ENCODE data around the gene RFPL3. TPM values are rescaled to one million over a fixed set of nuclear protein-coding genes. Genes with fewer than 3 reads are reported as not detected.
A peak's percentile ranks its signal among the peaks of the same experiment; 100 is the strongest.

RFPL3 gene
- total RNA-seq, 1 donor from 2014 or later = not detected

GRCh38 chr22:32318361-32318760 lies 39.3 kb upstream of the RFPL3 start:
- H3K4me3 ChIP-seq (ENCODE audit: insufficient read depth, low read depth, low read length) = no peak overlapping the region
- H3K36me3 ChIP-seq (ENCODE audit: insufficient read depth, low read length) = no peaks in the 10 kb centered on the region
- no peaks in the 10 kb centered on the region for H3K79me2 ChIP-seq (ENCODE audit: insufficient read depth, low read length)
- no peak overlapping the region for H3K27ac Mint-ChIP-seq (ENCODE audit: unreplicated experiment)
- TF ChIP-seq EZH2 (IDR thresholded peaks at IDR 0.05; ENCODE audit: insufficient read depth, low read length) = no peak
- H3K36me3 Mint-ChIP-seq (ENCODE audit: low read depth, unreplicated experiment) = no peaks in the 10 kb centered on the region
- H4K20me1 ChIP-seq (ENCODE audit: insufficient read depth, low read length) = no peaks in the 10 kb centered on the region
- no peaks in the 10 kb centered on the region for H3K4me1 Mint-ChIP-seq (ENCODE audit: low read depth, unreplicated experiment)
- no peak overlapping the region for H2AFZ ChIP-seq (ENCODE audit: low read depth, low read length)
- H3K4me2 ChIP-seq (ENCODE audit: low read length) = no peak overlapping the region
- H3K9me3 Mint-ChIP-seq (ENCODE audit: unreplicated experiment) = peaks cover 6% of the 10 kb centered on the region
- H3K9me3 ChIP-seq (ENCODE audit: insufficient read depth, low read depth, low read length) = no peaks in the 10 kb centered on the region
- H3K27me3 ChIP-seq (ENCODE audit: insufficient read depth, low read length) = no peaks in the 10 kb centered on the region
- H3K4me1 ChIP-seq (ENCODE audit: insufficient read depth, low read length) = no peaks in the 10 kb centered on the region
- H3K27me3 Mint-ChIP-seq (ENCODE audit: low read depth, unreplicated experiment) = peaks cover 21% of the 10 kb centered on the region
- no peak overlapping the region for H3K9ac ChIP-seq (ENCODE audit: low read length)
- DNase-seq (ENCODE audit: low read depth) = no peak
- H3K4me3 Mint-ChIP-seq (ENCODE audit: unreplicated experiment) = no peak overlapping the region
- H3K27ac ChIP-seq (ENCODE audit: low read depth, low read length) = no peak overlapping the region
- no peak for FAIRE-seq

DNA sequence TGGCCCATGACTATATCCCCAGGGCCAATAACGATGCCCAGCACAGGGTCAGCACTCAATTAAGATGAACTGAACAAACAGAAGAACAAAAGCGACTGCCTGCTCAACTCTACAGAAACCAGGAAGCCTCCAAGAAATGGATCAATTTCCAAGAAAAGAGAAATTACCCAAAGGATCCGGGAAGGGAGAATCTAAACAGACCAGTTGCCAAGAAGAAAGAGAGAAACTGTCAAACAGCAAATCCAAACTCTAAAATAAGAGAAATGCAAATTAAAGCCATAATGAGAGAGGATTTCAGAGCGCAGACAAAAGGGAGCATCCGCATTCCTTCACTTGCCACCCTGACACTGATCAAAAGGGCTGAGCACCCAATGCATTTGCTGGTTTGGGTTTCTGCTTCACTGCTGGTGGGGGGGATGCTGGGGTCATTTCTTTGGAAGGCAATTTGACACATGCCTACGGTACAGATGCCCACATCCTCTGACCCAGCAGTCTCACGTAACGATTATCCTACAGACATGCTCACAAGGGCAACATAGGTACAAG lies 37.7 kb upstream of the RFPL3 start:
- H3K4me1 ChIP-seq (ENCODE audit: insufficient read depth, low read length) = no peaks in the 10 kb centered on the region
- no peaks in the 10 kb centered on the region for H3K4me1 Mint-ChIP-seq (ENCODE audit: low read depth, unreplicated experiment)
- no peak overlapping the region for H3K9ac ChIP-seq (ENCODE audit: low read length)
- H3K9me3 Mint-ChIP-seq (ENCODE audit: unreplicated experiment) = peaks cover 6% of the 10 kb centered on the region
- H2AFZ ChIP-seq (ENCODE audit: low read depth, low read length) = no peak overlapping the region
- H3K9me3 ChIP-seq (ENCODE audit: insufficient read depth, low read depth, low read length) = no peaks in the 10 kb centered on the region
- peaks cover 23% of the 10 kb centered on the region for H3K27me3 Mint-ChIP-seq (ENCODE audit: low read depth, unreplicated experiment)
- no peak for DNase-seq (ENCODE audit: low read depth)
- no peaks in the 10 kb centered on the region for H4K20me1 ChIP-seq (ENCODE audit: insufficient read depth, low read length)
- no peak overlapping the region for H3K27ac Mint-ChIP-seq (ENCODE audit: unreplicated experiment)
- H3K36me3 ChIP-seq (ENCODE audit: insufficient read depth, low read length) = no peaks in the 10 kb centered on the region
- H3K27me3 ChIP-seq (ENCODE audit: insufficient read depth, low read length) = no peaks in the 10 kb centered on the region
- no peak for TF ChIP-seq EZH2 (IDR thresholded peaks at IDR 0.05; ENCODE audit: insufficient read depth, low read length)
- TF ChIP-seq, protein P1, sequence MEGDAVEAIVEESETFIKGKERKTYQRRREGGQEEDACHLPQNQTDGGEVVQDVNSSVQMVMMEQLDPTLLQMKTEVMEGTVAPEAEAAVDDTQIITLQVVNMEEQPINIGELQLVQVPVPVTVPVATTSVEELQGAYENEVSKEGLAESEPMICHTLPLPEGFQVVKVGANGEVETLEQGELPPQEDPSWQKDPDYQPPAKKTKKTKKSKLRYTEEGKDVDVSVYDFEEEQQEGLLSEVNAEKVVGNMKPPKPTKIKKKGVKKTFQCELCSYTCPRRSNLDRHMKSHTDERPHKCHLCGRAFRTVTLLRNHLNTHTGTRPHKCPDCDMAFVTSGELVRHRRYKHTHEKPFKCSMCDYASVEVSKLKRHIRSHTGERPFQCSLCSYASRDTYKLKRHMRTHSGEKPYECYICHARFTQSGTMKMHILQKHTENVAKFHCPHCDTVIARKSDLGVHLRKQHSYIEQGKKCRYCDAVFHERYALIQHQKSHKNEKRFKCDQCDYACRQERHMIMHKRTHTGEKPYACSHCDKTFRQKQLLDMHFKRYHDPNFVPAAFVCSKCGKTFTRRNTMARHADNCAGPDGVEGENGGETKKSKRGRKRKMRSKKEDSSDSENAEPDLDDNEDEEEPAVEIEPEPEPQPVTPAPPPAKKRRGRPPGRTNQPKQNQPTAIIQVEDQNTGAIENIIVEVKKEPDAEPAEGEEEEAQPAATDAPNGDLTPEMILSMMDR (IDR thresholded peaks at IDR 0.05; ENCODE audit: insufficient read depth, low read depth, low read length) = no peak
- H3K4me2 ChIP-seq (ENCODE audit: low read length) = no peak overlapping the region
- no peak overlapping the region for H3K27ac ChIP-seq (ENCODE audit: low read depth, low read length)
- no peak overlapping the region for H3K4me3 ChIP-seq (ENCODE audit: insufficient read depth, low read depth, low read length)
- H3K4me3 Mint-ChIP-seq (ENCODE audit: unreplicated experiment) = no peak overlapping the region
- FAIRE-seq = no peak
- no peaks in the 10 kb centered on the region for H3K79me2 ChIP-seq (ENCODE audit: insufficient read depth, low read length)
- no peaks in the 10 kb centered on the region for H3K36me3 Mint-ChIP-seq (ENCODE audit: low read depth, unreplicated experiment)

GRCh38 chr22:32322986-32323385 lies 34.7 kb upstream of the RFPL3 start:
- H3K27ac Mint-ChIP-seq (ENCODE audit: unreplicated experiment) = peak overlapping the region; percentile 47
- H3K27me3 Mint-ChIP-seq (ENCODE audit: low read depth, unreplicated experiment) = peaks cover 30% of the 10 kb centered on the region
- TF ChIP-seq EZH2 (IDR thresholded peaks at IDR 0.05; ENCODE audit: insufficient read depth, low read length) = no peak
- TF ChIP-seq, protein P1 (IDR thresholded peaks at IDR 0.05; ENCODE audit: insufficient read depth, low read depth, low read length) = no peak
- no peak overlapping the region for H3K9ac ChIP-seq (ENCODE audit: low read length)
- H3K27ac ChIP-seq (ENCODE audit: low read depth, low read length) = no peak overlapping the region
- H3K27me3 ChIP-seq (ENCODE audit: insufficient read depth, low read length) = no peaks in the 10 kb centered on the region
- DNase-seq (ENCODE audit: low read depth) = no peak
- H3K4me3 Mint-ChIP-seq (ENCODE audit: unreplicated experiment) = no peak overlapping the region
- H3K4me1 Mint-ChIP-seq (ENCODE audit: low read depth, unreplicated experiment) = no peaks in the 10 kb centered on the region
- H3K36me3 ChIP-seq (ENCODE audit: insufficient read depth, low read length) = no peaks in the 10 kb centered on the region
- H3K9me3 ChIP-seq (ENCODE audit: insufficient read depth, low read depth, low read length) = no peaks in the 10 kb centered on the region
- no peak overlapping the region for H2AFZ ChIP-seq (ENCODE audit: low read depth, low read length)
- no peak overlapping the region for H3K4me3 ChIP-seq (ENCODE audit: insufficient read depth, low read depth, low read length)
- no peaks in the 10 kb centered on the region for H3K4me1 ChIP-seq (ENCODE audit: insufficient read depth, low read length)
- H3K4me2 ChIP-seq (ENCODE audit: low read length) = no peak overlapping the region
- FAIRE-seq = no peak
- peaks cover 15% of the 10 kb centered on the region for H3K9me3 Mint-ChIP-seq (ENCODE audit: unreplicated experiment)
- no peaks in the 10 kb centered on the region for H4K20me1 ChIP-seq (ENCODE audit: insufficient read depth, low read length)
- H3K36me3 Mint-ChIP-seq (ENCODE audit: low read depth, unreplicated experiment) = no peaks in the 10 kb centered on the region
- no peaks in the 10 kb centered on the region for H3K79me2 ChIP-seq (ENCODE audit: insufficient read depth, low read length)
